B cell (primary cell): ENCODE results near the gene NR5A1. TPM values are rescaled to one million over a fixed set of nuclear protein-coding genes. Genes with fewer than 3 reads are reported as not detected.

Experiments used
- ATAC-seq: fragments of 200-7000 bp; cut with Tn5 transposase; one replicate; pipeline ENCODE4 v1.10.0; 2021; ENCODE audit warnings: low read depth, mild to moderate bottlenecking, moderate number of reproducible peaks, moderate library complexity
- CTCF ChIA-PET: fragments of 350-600 bp; sonication (Branson Sonifier 250); formaldehyde crosslinking; loops from one replicate; lab custom pipeline; 2021; ENCODE audit warnings: antibody characterized with exemption, inconsistent platforms; lab: Charles Lee
- POLR2A ChIA-PET: fragments of 350-600 bp; sonication (Branson Sonifier 250); formaldehyde crosslinking; loops from one replicate; lab custom pipeline; 2021; ENCODE audit warnings: antibody characterized with exemption; lab: Charles Lee
- DNase-seq: peaks from one replicate; pipeline ENCODE4 v3.0.0; 2013
- H2AFZ ChIP-seq: 2 replicates; pipeline ENCODE4 v1.6.1; 2012; ENCODE audit warnings: mild to moderate bottlenecking, low read depth, low read length; ENCODE audit not compliant: insufficient read depth, poor library complexity, severe bottlenecking
- H3K27ac ChIP-seq, 2 donors: 1 replicate in 1 of 2; 2 replicates in 1 of 2; pipeline ENCODE4 v1.5.1; 2012 to 2013; ENCODE audit warnings: low read length in 2 of 2, mild to moderate bottlenecking in 2 of 2, moderate library complexity in 1 of 2
- H3K27me3 ChIP-seq, 4 experiments: fragments of 200-600 bp in 1 of 4; sonication (generic) in 1 of 4; replicated peaks in 1 of 4; 1 replicate in 2 of 4; 2 replicates in 2 of 4; pipeline versions ENCODE4 v1.6.1 to v1.7.0; 2013 to 2016; ENCODE audit warnings: low read length in 3 of 4, mild to moderate bottlenecking in 2 of 4, mixed read lengths in 1 of 4, moderate library complexity in 1 of 4; ENCODE audit not compliant: insufficient read depth in 4 of 4, control insufficient read depth in 3 of 4; ENCODE audit errors: control extremely low read depth in 1 of 4
- H3K36me3 ChIP-seq, 2 experiments: replicated peaks in 1 of 2; 1 replicate in 1 of 2; 2 replicates in 1 of 2; pipeline versions ENCODE4 v1.6.1 to v1.7.1; 2013; ENCODE audit warnings: low read length in 1 of 2; ENCODE audit not compliant: insufficient read depth in 2 of 2, control insufficient read depth in 1 of 2; ENCODE audit errors: control extremely low read depth in 1 of 2, extremely low read depth in 1 of 2
- H3K4me1 ChIP-seq, 2 donors: fragments of 200-600 bp in 1 of 2; sonication (generic) in 1 of 2; 1 replicate in 1 of 2; 2 replicates in 1 of 2; pipeline versions ENCODE4 v1.5.1 to v1.6.1; 2013 to 2017; ENCODE audit warnings: low read length in 2 of 2; ENCODE audit not compliant: control insufficient read depth in 2 of 2, insufficient read depth in 2 of 2
- H3K4me2 ChIP-seq: replicated peaks from 2 replicates; pipeline ENCODE3; 2012; ENCODE audit warnings: mild to moderate bottlenecking, low read depth, low read length; ENCODE audit not compliant: poor library complexity, severe bottlenecking
- H3K4me3 ChIP-seq, 5 experiments: fragments of 200-600 bp in 1 of 5; sonication (generic) in 1 of 5; 1 replicate in 3 of 5; 2 replicates in 2 of 5; pipeline versions ENCODE4 v1.5.1 to v1.7.0; 2011 to 2016; ENCODE audit warnings: low read length in 4 of 5, mild to moderate bottlenecking in 4 of 5, low read depth in 2 of 5, control low read depth in 1 of 5, moderate library complexity in 1 of 5; ENCODE audit not compliant: insufficient read depth in 1 of 5; ENCODE audit errors: control extremely low read depth in 1 of 5, extremely low read depth in 1 of 5
- H3K79me2 ChIP-seq: fragments of 200-600 bp; sonication (generic); one replicate; pipeline ENCODE4 v1.6.0; 2016; ENCODE audit warnings: low read length; ENCODE audit not compliant: control insufficient read depth, insufficient read depth
- H3K9ac ChIP-seq: fragments of 200-600 bp; sonication (generic); 2 replicates; pipeline ENCODE4 v1.6.1; 2017; ENCODE audit warnings: mild to moderate bottlenecking, low read length, moderate library complexity
- H3K9me3 ChIP-seq, 3 donors: one replicate each; pipeline versions ENCODE4 v1.6.1 to v1.7.1; 2013; ENCODE audit warnings: low read length in 2 of 3; ENCODE audit not compliant: control insufficient read depth in 2 of 3, insufficient read depth in 1 of 3; ENCODE audit errors: control extremely low read depth in 1 of 3
- H4K20me1 ChIP-seq: 2 replicates; pipeline ENCODE4 v1.6.0; 2012; ENCODE audit warnings: mild to moderate bottlenecking, low read length; ENCODE audit not compliant: insufficient read depth, control insufficient read depth, poor library complexity, severe bottlenecking
- H3K27ac Mint-ChIP-seq: one replicate; pipeline ENCODE4 v1.8.0; 2021; ENCODE audit warnings: mixed read lengths
- H3K27me3 Mint-ChIP-seq: one replicate; pipeline ENCODE4 v1.8.0; 2021; ENCODE audit warnings: mixed read lengths
- H3K4me1 Mint-ChIP-seq: one replicate; pipeline ENCODE4 v1.8.0; 2021; ENCODE audit warnings: mixed read lengths
- H3K4me3 Mint-ChIP-seq: one replicate; pipeline ENCODE4 v1.8.0; 2021; ENCODE audit warnings: mixed read lengths
- H3K9me3 Mint-ChIP-seq: one replicate; pipeline ENCODE4 v1.8.0; 2022; ENCODE audit warnings: mixed read lengths; ENCODE audit not compliant: insufficient read depth
- CTCF ChIP-seq: fragments of 200-600 bp; IDR thresholded peaks from one replicate; pipeline ENCODE4 v1.8.0; 2022; ENCODE audit warnings: antibody characterized with exemption, mild to moderate bottlenecking
- EZH2 ChIP-seq: IDR thresholded peaks from 2 replicates; pipeline ENCODE4 v1.6.1; 2012; ENCODE audit warnings: borderline replicate concordance, low read depth, mild to moderate bottlenecking, moderate library complexity, low read length; ENCODE audit not compliant: insufficient read depth, poor library complexity, severe bottlenecking
- WGBS: methylation state at CpG from one replicate; pipeline ENCODE4 v1.1.5; 2013; ENCODE audit warnings: missing lambda C conversion rate; ENCODE audit not compliant: insufficient coverage; 5-methylcytosine and 5-hydroxymethylcytosine counted together
- intact Hi-C: fragments of 100-400 bp; cut with micrococcal nuclease; formaldehyde crosslinking; loops from one replicate; pipeline ENCODE4 v1.10.0; 2022
- polyA plus RNA-seq: library from polyadenylated mRNA; depleted of rRNA; stranded (reverse); fragments of >200 nt; gene quantifications from 2 replicates; pipeline ENCODE4 v1.2.3, GENCODE V29; 2012
- total RNA-seq, 2 donors: library from RNA; stranded (reverse); fragments of 120-200 nt in 1 of 2; gene quantifications; 1 replicate in 1 of 2; 2 replicates in 1 of 2; pipeline versions ENCODE4 v1.2.3 to v1.2.4, GENCODE V29; 2013 to 2022

NR5A1 gene
- total and polyA plus RNA-seq, 2 donors (not counting 1 experiment from before 2014, with no cell fraction given), result not detected

DNA sequence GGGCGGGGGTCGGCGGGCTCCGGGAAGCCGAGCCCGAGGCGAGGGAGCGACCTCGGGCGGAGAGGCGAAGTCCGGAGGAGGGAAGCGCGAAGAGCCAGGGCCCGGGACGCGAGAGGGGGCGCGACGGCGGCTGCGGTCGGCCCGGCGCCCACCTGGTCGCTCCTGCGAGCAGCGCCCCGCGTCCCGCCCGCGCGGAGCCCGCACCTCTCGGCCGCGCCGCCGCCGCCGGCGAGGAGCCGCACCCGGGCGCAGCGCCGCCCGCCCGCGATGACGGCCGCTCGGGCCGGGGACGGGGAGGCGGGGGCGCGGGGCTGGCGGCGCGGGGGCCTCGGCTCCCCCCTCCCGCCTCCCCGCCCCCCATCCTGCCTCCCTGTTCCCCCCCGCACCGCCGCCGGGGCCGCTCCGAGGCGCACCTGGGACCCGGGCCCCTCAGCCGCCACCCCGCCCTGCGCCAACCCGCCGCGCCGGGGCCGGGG lies 2.6 kb downstream of the NR5A1 start:
- POLR2A ChIA-PET, result no interaction called here
- Histone ChIP-seq H3K4me1 (peaks cover 7 to 9% of the 10 kb centered on the region in 2 donors), H3K9me3 (peaks cover 0 to 7% (median 0%) of the 10 kb centered on the region in 3 donors), H3K27me3 (peaks cover 0 to 47% (median 6%) of the 10 kb centered on the region in 4 experiments), H3K36me3 (no peaks in the 10 kb centered on the region), H3K4me2 (peak overlapping the region; percentile 72), H4K20me1 (no peaks in the 10 kb centered on the region), H2AFZ (no peak overlapping the region), H3K27ac (no peak overlapping the region), H3K79me2 (no peaks in the 10 kb centered on the region), H3K4me3 (peak overlapping the region in 3 of 5 experiments; percentile 8 to 46 (median 23)), H3K9ac (no peak overlapping the region)
- Mint-ChIP-seq H3K27me3 (peaks cover 27% of the 10 kb centered on the region), H3K9me3 (no peaks in the 10 kb centered on the region), H3K4me3 (no peak overlapping the region), H3K4me1 (peaks cover 10% of the 10 kb centered on the region), H3K27ac (no peak overlapping the region)
- intact Hi-C loops, result no loop called here
- no peak for DNase-seq
- ATAC-seq, result no peak
- CTCF ChIA-PET, result no interaction called here
- TF ChIP-seq EZH2 (no peak), CTCF (no peak)
- 1% methylated on average over 70 of the region's 81 CpGs for WGBS

GRCh38 chr9:124503713-124504529 lies 3.3 kb downstream of the NR5A1 start:
- WGBS, result 3% methylated on average over 72 of the region's 76 CpGs
- Histone ChIP-seq H3K79me2 (no peaks in the 10 kb centered on the region), H3K9ac (peak overlapping the region; percentile 37), H3K36me3 (no peaks in the 10 kb centered on the region), H3K27me3 (peaks cover 0 to 47% (median 6%) of the 10 kb centered on the region in 4 experiments), H2AFZ (peak overlapping the region; percentile 66), H3K4me1 (peaks cover 7 to 9% of the 10 kb centered on the region in 2 donors), H3K9me3 (peaks cover 0 to 7% (median 0%) of the 10 kb centered on the region in 3 donors), H4K20me1 (no peaks in the 10 kb centered on the region), H3K27ac (no peak overlapping the region), H3K4me3 (peak overlapping the region in 3 of 5 experiments; percentile 8 to 46 (median 23)), H3K4me2 (peak overlapping the region; percentile 72)
- TF ChIP-seq CTCF (no peak), EZH2 (peak; percentile 25)
- H3K27ac Mint-ChIP-seq, result no peak overlapping the region
- ATAC-seq (no peak), DNase-seq (no peak)
- H3K9me3 Mint-ChIP-seq, result no peaks in the 10 kb centered on the region
- intact Hi-C loops, result no loop called here
- peaks cover 12% of the 10 kb centered on the region for H3K4me1 Mint-ChIP-seq
- H3K4me3 Mint-ChIP-seq, result peak overlapping the region; percentile 86
- ChIA-PET POLR2A (no interaction called here), CTCF (no interaction called here)
- H3K27me3 Mint-ChIP-seq, result peaks cover 27% of the 10 kb centered on the region
